ENCODE measurements around the gene ELL3. TPM values are rescaled to one million over a fixed set of nuclear protein-coding genes. Genes with fewer than 3 reads are reported as not detected.
A peak's percentile ranks its signal among the peaks of the same experiment; 100 is the strongest.

Gene ELL3
- total and polyA plus RNA-seq, 2 of the 8 experiments (the other 6 are each of a cell fraction or from before 2014, with no cell fraction given), result 9.2 to 13.7 TPM

GRCh38 chr15:43775411-43775965, 1.3 kb downstream of the ELL3 start (continued):
- TF ChIP-seq CTCF (IDR thresholded peaks at IDR 0.05; ENCODE audit: control extremely low read depth in 1 of 3, insufficient read depth in 1 of 3, low read depth in 1 of 3, low read length in 3 of 3) (peak; percentile 42 to 70 (median 68); a peak in 3 of 4 replicates), CREB1 (IDR thresholded peaks at IDR 0.05) (0 out of 2 replicates have a peak, but pooled peaks have one; percentile 19), MAX (IDR thresholded peaks at IDR 0.05) (peak; percentile 85), YY1 (IDR thresholded peaks at IDR 0.05; ENCODE audit: low read depth, low read length) (no peak)
